Measurements from ENCODE around the gene PRPF6.
A peak's percentile ranks its signal among the peaks of the same experiment; 100 is the strongest.

The PRPF6 gene

GRCh38 chr20:64065974-64066343 is 85.0 kb downstream of the PRPF6 start:
- H3K27ac ChIP-seq (ENCODE audit: poor library complexity, severe bottlenecking), result peak overlapping the region; percentile 62
- H3K9me3 ChIP-seq (ENCODE audit: severe bottlenecking), result no peaks in the 10 kb centered on the region
- DNase-seq (ENCODE audit: low spot score) (no peak), ATAC-seq (ENCODE audit: low read depth) (peak; percentile 61)
- peaks cover 30% of the 10 kb centered on the region for H3K4me1 ChIP-seq (ENCODE audit: insufficient read depth, poor library complexity, severe bottlenecking)
- no peaks in the 10 kb centered on the region for H3K36me3 ChIP-seq (ENCODE audit: low read depth)
- H3K4me3 ChIP-seq (ENCODE audit: severe bottlenecking), result no peak overlapping the region
- TF ChIP-seq CTCF (IDR thresholded peaks at IDR 0.05; ENCODE audit: poor library complexity, severe bottlenecking), result no peak
- H3K27me3 ChIP-seq (ENCODE audit: insufficient read depth, poor library complexity, severe bottlenecking), result no peaks in the 10 kb centered on the region

GRCh38 chr20:64067005-64067632 is 86.2 kb downstream of the PRPF6 start:
- Histone ChIP-seq H3K4me3 (ENCODE audit: severe bottlenecking) (no peak overlapping the region), H3K4me1 (ENCODE audit: insufficient read depth, poor library complexity, severe bottlenecking) (peaks cover 30% of the 10 kb centered on the region), H3K27ac (ENCODE audit: poor library complexity, severe bottlenecking) (peak overlapping the region; percentile 62), H3K36me3 (ENCODE audit: low read depth) (no peaks in the 10 kb centered on the region), H3K27me3 (ENCODE audit: insufficient read depth, poor library complexity, severe bottlenecking) (no peaks in the 10 kb centered on the region), H3K9me3 (ENCODE audit: severe bottlenecking) (no peaks in the 10 kb centered on the region)
- no peak for ATAC-seq (ENCODE audit: low read depth)
- no peak for TF ChIP-seq CTCF (IDR thresholded peaks at IDR 0.05; ENCODE audit: poor library complexity, severe bottlenecking)
- DNase-seq (ENCODE audit: low spot score), result no peak

- Histone ChIP-seq H3K27me3 (ENCODE audit: insufficient read depth, poor library complexity, severe bottlenecking) (no peaks in the 10 kb centered on the region), H3K36me3 (ENCODE audit: low read depth) (no peaks in the 10 kb centered on the region), H3K4me1 (ENCODE audit: insufficient read depth, poor library complexity, severe bottlenecking) (peaks cover 30% of the 10 kb centered on the region), H3K4me3 (ENCODE audit: severe bottlenecking) (no peak overlapping the region), H3K27ac (ENCODE audit: poor library complexity, severe bottlenecking) (no peak overlapping the region), H3K9me3 (ENCODE audit: severe bottlenecking) (no peaks in the 10 kb centered on the region)
- TF ChIP-seq CTCF (IDR thresholded peaks at IDR 0.05; ENCODE audit: poor library complexity, severe bottlenecking), result no peak
- DNase-seq (ENCODE audit: low spot score) (no peak), ATAC-seq (ENCODE audit: low read depth) (no peak)
Observed at GRCh38 chr20:64067733-64068307, 86.9 kb downstream of the PRPF6 start.

GRCh38 chr20:64068386-64069208 is 87.7 kb downstream of the PRPF6 start:
- H3K4me1 ChIP-seq (ENCODE audit: insufficient read depth, poor library complexity, severe bottlenecking), result peaks cover 30% of the 10 kb centered on the region
- H3K27ac ChIP-seq (ENCODE audit: poor library complexity, severe bottlenecking), result no peak overlapping the region
- TF ChIP-seq CTCF (IDR thresholded peaks at IDR 0.05; ENCODE audit: poor library complexity, severe bottlenecking), result no peak
- no peaks in the 10 kb centered on the region for H3K27me3 ChIP-seq (ENCODE audit: insufficient read depth, poor library complexity, severe bottlenecking)
- ATAC-seq (ENCODE audit: low read depth) (no peak), DNase-seq (ENCODE audit: low spot score) (peak; percentile 84)
- no peaks in the 10 kb centered on the region for H3K36me3 ChIP-seq (ENCODE audit: low read depth)
- no peaks in the 10 kb centered on the region for H3K9me3 ChIP-seq (ENCODE audit: severe bottlenecking)
- H3K4me3 ChIP-seq (ENCODE audit: severe bottlenecking), result no peak overlapping the region
